Loucy (cell line): ENCODE results near the gene RGS16.

Experiments
- H2AFZ ChIP-seq: fragments of 200-600 bp; sonication (generic); 2 replicates; pipeline ENCODE4 v1.6.0; 2016; ENCODE audit warnings: antibody characterized with exemption, mild to moderate bottlenecking, low read length, moderate library complexity
- H3F3A ChIP-seq: fragments of 200-600 bp; 2 replicates; pipeline ENCODE4 v1.6.0; 2016; ENCODE audit warnings: antibody characterized with exemption, low read depth, mild to moderate bottlenecking
- H3K27me3 ChIP-seq: fragments of 200-600 bp; sonication (generic); 2 replicates; pipeline ENCODE4 v1.6.1; 2014; ENCODE audit warnings: low read length, mild to moderate bottlenecking; ENCODE audit not compliant: insufficient read depth, poor library complexity, severe bottlenecking
- H3K36me3 ChIP-seq: fragments of 200-600 bp; sonication (generic); 2 replicates; pipeline ENCODE4 v1.6.1; 2016; ENCODE audit warnings: low read length; ENCODE audit not compliant: insufficient read depth
- H3K4me1 ChIP-seq: fragments of 200-600 bp; sonication (generic); 2 replicates; pipeline ENCODE4 v1.5.1; 2014; ENCODE audit warnings: low read length, mild to moderate bottlenecking; ENCODE audit not compliant: insufficient read depth, poor library complexity, severe bottlenecking
- H3K4me2 ChIP-seq: fragments of 200-600 bp; sonication (generic); 2 replicates; pipeline ENCODE4 v1.6.0; 2014; ENCODE audit warnings: antibody characterized with exemption, low read length, low read depth, mild to moderate bottlenecking; ENCODE audit not compliant: poor library complexity, severe bottlenecking
- H3K4me3 ChIP-seq: fragments of 200-600 bp; sonication (generic); 2 replicates; pipeline ENCODE4 v1.5.1; 2014; ENCODE audit warnings: low read length, mild to moderate bottlenecking, mixed read lengths; ENCODE audit not compliant: poor library complexity, severe bottlenecking
- H3K79me2 ChIP-seq: fragments of 200-600 bp; sonication (generic); 2 replicates; pipeline ENCODE4 v1.6.1; 2014; ENCODE audit warnings: low read length; ENCODE audit not compliant: insufficient read depth
- H3K9ac ChIP-seq: fragments of 200-600 bp; sonication (generic); 2 replicates; pipeline ENCODE4 v1.6.0; 2014; ENCODE audit warnings: mild to moderate bottlenecking, low read depth, low read length, moderate library complexity; ENCODE audit not compliant: poor library complexity, severe bottlenecking
- H3K9me2 ChIP-seq: fragments of 200-600 bp; sonication (generic); replicated peaks from 2 replicates; pipeline ENCODE4 v1.6.1; 2016; ENCODE audit warnings: low read depth, low read length, mixed read lengths
- H3K9me3 ChIP-seq: fragments of 200-600 bp; sonication (generic); 2 replicates; pipeline ENCODE4 v1.6.1; 2014; ENCODE audit warnings: mild to moderate bottlenecking, antibody characterized with exemption, low read length, low read depth; ENCODE audit not compliant: insufficient read depth
- H4K20me1 ChIP-seq: fragments of 200-600 bp; sonication (generic); 2 replicates; pipeline ENCODE4 v1.6.0; 2014; ENCODE audit warnings: antibody characterized with exemption, low read length, mild to moderate bottlenecking; ENCODE audit not compliant: insufficient read depth, poor library complexity, severe bottlenecking
- EZH2phosphoT487 ChIP-seq: fragments of 200-600 bp; IDR thresholded peaks from 2 replicates; pipeline ENCODE4 v1.6.1; 2018; ENCODE audit warnings: antibody characterized with exemption, mild to moderate bottlenecking, moderate library complexity, borderline replicate concordance
- TF ChIP-seq, protein P1 (sequence below): fragments of 200-600 bp; sonication (generic); conservative IDR thresholded peaks from 2 replicates; pipeline ENCODE4 v1.5.1; 2014; ENCODE audit warnings: mild to moderate bottlenecking, antibody characterized with exemption, low read length

RGS16 gene

DNA sequence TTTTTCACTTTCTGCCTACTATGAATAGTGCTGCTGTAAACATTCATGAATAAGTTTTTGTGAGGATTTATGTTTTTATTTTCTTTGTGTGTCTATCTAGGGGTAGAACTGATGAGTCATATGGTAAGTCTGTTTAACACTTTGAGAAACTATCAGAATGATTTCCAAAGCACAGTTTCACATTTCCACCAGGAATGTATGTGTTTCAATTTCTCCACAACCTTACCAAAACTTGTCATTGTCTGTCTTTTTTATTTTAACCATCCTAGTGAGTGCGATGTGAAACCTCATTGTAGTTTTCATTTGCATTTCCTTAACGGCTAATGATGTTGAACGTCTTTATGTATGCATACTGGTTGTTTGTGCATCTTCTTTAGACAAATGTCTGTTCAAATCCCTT lies 38.7 kb downstream of the RGS16 start:
- Histone ChIP-seq H2AFZ (no peak overlapping the region), H4K20me1 (no peaks in the 10 kb centered on the region), H3K4me3 (no peak overlapping the region), H3F3A (no peaks in the 10 kb centered on the region), H3K36me3 (no peaks in the 10 kb centered on the region), H3K27me3 (no peaks in the 10 kb centered on the region), H3K9me3 (no peaks in the 10 kb centered on the region), H3K9me2 (no peaks in the 10 kb centered on the region), H3K4me1 (no peaks in the 10 kb centered on the region), H3K9ac (no peak overlapping the region), H3K4me2 (no peak overlapping the region), H3K79me2 (no peaks in the 10 kb centered on the region)
- no peak for TF ChIP-seq EZH2phosphoT487
- TF ChIP-seq, protein P1, sequence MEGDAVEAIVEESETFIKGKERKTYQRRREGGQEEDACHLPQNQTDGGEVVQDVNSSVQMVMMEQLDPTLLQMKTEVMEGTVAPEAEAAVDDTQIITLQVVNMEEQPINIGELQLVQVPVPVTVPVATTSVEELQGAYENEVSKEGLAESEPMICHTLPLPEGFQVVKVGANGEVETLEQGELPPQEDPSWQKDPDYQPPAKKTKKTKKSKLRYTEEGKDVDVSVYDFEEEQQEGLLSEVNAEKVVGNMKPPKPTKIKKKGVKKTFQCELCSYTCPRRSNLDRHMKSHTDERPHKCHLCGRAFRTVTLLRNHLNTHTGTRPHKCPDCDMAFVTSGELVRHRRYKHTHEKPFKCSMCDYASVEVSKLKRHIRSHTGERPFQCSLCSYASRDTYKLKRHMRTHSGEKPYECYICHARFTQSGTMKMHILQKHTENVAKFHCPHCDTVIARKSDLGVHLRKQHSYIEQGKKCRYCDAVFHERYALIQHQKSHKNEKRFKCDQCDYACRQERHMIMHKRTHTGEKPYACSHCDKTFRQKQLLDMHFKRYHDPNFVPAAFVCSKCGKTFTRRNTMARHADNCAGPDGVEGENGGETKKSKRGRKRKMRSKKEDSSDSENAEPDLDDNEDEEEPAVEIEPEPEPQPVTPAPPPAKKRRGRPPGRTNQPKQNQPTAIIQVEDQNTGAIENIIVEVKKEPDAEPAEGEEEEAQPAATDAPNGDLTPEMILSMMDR = no peak

DNA sequence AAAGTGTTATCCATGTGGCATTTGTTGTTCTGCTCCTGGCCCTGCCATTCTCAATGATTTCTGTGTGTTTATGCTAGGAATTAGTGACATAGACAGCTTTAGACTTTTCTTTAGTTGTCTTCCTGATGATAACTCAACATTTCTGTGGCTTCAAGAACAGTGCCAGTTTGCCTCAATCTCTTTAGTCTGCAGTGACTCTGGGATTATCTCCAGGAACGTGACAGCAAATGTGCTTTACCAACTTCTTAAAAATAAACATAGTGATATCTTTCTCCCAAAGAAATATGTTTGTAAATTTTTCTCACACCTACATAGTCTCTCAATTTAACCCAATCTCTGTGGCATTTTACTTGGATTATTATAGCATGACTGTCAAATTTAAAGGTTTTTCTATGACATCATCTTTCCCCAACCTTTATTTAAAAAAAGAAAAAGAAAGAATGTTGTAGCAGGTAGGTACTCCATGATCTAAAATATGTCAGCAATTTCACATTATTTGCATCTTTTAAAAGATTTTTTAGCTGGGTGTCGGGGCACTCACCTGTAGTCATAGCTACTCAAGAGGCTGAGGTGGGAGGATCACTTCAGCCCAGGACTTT lies 39.7 kb downstream of the RGS16 start:
- H3K9ac ChIP-seq = no peak overlapping the region
- no peaks in the 10 kb centered on the region for H3K9me2 ChIP-seq
- H3K79me2 ChIP-seq = no peaks in the 10 kb centered on the region
- TF ChIP-seq EZH2phosphoT487 = no peak
- TF ChIP-seq, protein P1 = no peak
- no peaks in the 10 kb centered on the region for H4K20me1 ChIP-seq
- H3K4me3 ChIP-seq = no peak overlapping the region
- no peaks in the 10 kb centered on the region for H3F3A ChIP-seq
- no peaks in the 10 kb centered on the region for H3K36me3 ChIP-seq
- H3K27me3 ChIP-seq = no peaks in the 10 kb centered on the region
- no peaks in the 10 kb centered on the region for H3K9me3 ChIP-seq
- H2AFZ ChIP-seq = no peak overlapping the region
- no peaks in the 10 kb centered on the region for H3K4me1 ChIP-seq
- no peak overlapping the region for H3K4me2 ChIP-seq

DNA sequence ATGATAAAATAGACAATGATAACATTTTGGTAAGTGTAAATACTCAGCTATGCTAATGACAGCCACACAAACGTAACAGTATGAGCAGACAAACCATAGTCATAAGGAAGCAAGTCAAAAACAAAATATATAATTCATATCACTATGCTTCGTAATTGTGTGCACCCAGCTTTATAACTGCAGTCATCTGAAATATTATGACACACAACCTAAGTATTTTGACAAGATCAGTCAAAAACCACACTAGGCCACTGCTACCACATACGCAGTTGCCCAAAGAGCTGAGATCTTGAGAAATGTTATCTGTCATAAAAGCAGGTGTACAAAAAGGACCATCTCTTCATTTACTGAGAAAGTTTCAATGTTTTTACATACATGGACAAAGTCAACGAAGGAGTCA lies 41.1 kb downstream of the RGS16 start:
- no peaks in the 10 kb centered on the region for H3K4me1 ChIP-seq

More for the DNA sequence above, 41.1 kb downstream of the RGS16 start:
- Histone ChIP-seq H3K4me2 (no peak overlapping the region), H3K9me2 (no peaks in the 10 kb centered on the region), H3F3A (no peaks in the 10 kb centered on the region), H3K79me2 (no peaks in the 10 kb centered on the region), H3K27me3 (no peaks in the 10 kb centered on the region), H3K9me3 (no peaks in the 10 kb centered on the region), H3K9ac (no peak overlapping the region), H3K4me3 (no peak overlapping the region), H4K20me1 (no peaks in the 10 kb centered on the region), H2AFZ (no peak overlapping the region), H3K36me3 (no peaks in the 10 kb centered on the region)
- TF ChIP-seq, protein P1 = no peak
- no peak for TF ChIP-seq EZH2phosphoT487
